HG02943 (cell line): Measurements from ENCODE around the gene ADH7.
"Not testable (repeated sequence)": the region's sequence is repeated elsewhere in the genome, so short reads cannot be mapped to it uniquely, and the experiment has no call there.

Experiments used
- ATAC-seq: cut with Tn5 transposase; IDR thresholded peaks from one replicate; pipeline ENCODE4 v1.9.1; 2021; ENCODE audit warnings: mild to moderate bottlenecking, low read depth, moderate library complexity; ENCODE audit not compliant: unreplicated experiment

ADH7 gene

GRCh38 chr4:99382745-99383360, 52.3 kb downstream of the ADH7 start:
- ATAC-seq = no peak

DNA sequence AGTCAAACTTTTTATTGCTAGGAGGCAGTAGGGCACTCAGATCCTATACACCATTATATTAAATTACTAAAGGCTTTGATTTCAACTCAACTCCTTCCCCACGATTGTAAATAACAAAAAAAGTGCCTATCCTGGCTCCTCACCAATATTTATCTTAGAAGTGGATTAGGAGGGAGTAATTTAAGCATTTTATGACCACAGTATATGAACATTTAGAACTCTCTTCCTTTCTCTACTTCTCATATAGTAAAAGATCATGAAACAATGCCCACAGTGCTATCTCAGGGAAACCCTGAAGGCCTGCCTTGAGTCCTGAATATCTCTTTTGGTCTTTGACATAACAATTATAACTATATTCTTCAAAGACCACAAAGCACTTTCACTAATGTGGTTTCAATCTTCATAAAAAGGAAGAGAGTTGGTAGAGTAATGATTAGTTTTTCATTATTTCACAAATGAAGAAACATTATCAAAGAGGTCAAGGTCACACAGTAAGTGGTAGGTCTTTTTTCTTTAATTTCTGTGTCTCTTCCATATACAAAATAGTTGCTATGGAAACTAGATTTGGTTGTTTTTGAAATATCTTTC, 53.5 kb downstream of the ADH7 start:
- no peak for ATAC-seq

GRCh38 chr4:99379571-99379970, 55.6 kb downstream of the ADH7 start:
- no peak for ATAC-seq

DNA sequence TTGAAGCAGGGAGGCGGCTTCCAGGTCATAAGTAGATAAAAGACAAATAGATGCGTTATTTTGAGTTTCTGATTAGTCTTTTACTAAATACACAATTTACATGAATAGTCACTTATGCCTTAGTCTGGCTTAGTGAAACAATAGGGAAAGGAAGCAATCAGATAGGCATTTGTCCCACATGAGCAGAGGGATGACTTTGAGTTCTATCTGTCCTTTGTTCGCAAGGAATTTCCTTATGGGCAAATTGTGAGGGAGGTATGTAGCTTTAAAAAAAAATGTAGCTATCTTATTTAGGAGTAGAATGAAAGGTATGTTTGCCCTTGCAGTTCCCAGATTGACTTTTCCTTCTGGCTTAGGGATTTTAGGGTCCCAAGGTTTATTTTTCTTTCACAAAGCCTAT, 56.3 kb downstream of the ADH7 start:
- ATAC-seq = no peak

DNA sequence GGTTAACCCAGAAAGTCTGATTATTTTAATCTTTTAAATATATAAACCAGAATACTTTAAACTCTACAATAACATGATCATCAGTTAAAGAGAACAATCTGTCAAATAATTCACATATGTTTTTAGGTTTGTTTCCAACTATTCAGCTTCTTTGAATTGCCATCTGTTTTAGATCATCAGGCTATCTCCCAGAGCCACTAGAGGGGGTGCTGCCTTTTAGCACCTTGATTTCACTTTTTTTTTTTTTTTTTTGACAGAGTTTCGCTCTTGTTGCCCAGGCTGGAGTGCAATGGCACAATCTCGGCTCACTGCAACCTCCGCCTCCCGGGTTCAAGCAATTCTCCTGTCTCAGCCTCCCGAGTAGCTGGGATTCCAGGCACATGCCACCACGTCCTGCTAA, 57.8 kb downstream of the ADH7 start:
- ATAC-seq = not testable (repeated sequence)

DNA sequence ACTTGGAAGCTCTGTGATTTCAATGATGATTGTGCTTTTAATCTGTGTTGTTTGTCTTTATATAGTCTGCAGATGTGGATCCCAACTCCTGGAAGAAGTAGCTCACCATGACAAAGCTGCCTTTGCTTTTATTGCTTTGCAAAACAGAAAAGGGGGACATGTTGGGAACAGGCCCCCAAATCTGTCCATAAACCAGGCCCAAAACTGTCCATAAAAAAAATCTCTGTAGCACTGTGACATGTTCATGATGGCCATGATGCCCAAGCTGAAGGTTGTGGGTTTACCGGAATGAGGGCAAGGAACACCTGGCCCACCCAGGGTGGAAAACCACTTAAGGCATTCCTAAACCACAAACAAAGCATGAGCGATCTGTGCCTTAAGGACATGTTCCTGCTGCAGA, 62.7 kb downstream of the ADH7 start:
- ATAC-seq = not testable (repeated sequence)

DNA sequence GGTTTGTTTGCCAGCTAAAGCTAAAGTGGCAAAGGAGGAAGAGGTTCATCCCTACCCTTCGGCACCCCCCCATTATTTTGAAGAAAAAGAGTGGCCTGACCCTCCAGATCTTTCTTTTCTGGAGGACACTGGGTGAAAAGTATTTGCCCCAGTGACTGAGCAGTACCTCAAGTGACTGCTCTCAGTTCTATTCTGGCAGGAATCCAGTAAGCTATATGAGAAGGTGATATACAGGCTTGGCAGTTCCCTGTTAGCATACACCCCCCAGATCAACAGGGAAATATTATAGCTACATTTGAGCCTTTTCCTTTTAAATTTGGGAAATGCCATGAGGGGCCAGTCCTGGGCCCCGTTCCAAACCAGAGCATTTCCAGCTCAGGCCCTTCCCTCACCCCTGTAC, 67.3 kb downstream of the ADH7 start:
- not testable (repeated sequence) for ATAC-seq

DNA sequence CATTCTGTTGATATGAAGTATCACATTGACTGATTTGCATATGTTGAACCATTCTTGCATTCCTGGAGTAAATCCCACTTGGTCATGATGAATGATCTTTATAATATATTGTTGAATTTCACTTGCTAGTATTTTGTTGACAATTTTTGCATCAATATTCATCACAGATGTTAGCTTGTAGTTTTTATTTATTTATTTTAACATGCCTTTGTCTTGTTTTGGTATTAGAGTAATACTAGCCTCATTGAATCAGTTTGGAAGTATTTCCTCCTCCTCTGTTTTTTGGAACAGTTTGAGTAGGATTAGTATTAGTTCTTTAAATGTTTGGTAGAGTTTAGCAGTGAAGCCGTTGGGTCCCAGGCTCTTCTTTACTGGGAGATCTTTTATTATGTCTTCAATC, 68.7 kb downstream of the ADH7 start:
- ATAC-seq = no peak

GRCh38 chr4:99362768-99363167, 72.4 kb downstream of the ADH7 start:
- no peak for ATAC-seq
